Smooth muscle cell (in vitro differentiated cells): ENCODE data around the gene ATL2. TPM values are rescaled to one million over a fixed set of nuclear protein-coding genes. Genes with fewer than 3 reads are reported as not detected.

Experiments
- DNase-seq: peaks from one replicate; lab custom pipeline; 2025; ENCODE audit not compliant: unreplicated experiment; lab: John Stamatoyannopoulos, UW
- H2AFZ ChIP-seq: fragments of 200-600 bp; sonication (generic); 2 replicates; pipeline ENCODE4 v1.6.0; 2016; ENCODE audit warnings: antibody characterized with exemption, low read depth, mild to moderate bottlenecking
- H3F3A ChIP-seq: fragments of 200-600 bp; sonication (generic); 2 replicates; pipeline ENCODE4 v1.6.0; 2017; ENCODE audit warnings: antibody characterized with exemption, low read depth
- H3K27ac ChIP-seq: fragments of 200-600 bp; sonication (generic); 2 replicates; pipeline ENCODE4 v1.5.1; 2016; ENCODE audit warnings: low read depth, mild to moderate bottlenecking
- H3K27me3 ChIP-seq: fragments of 200-600 bp; sonication (generic); 2 replicates; pipeline ENCODE4 v1.6.1; 2016; ENCODE audit warnings: low read depth, mild to moderate bottlenecking
- H3K36me3 ChIP-seq: fragments of 200-600 bp; sonication (generic); 2 replicates; pipeline ENCODE4 v1.5.1; 2016; ENCODE audit warnings: low read depth
- H3K4me1 ChIP-seq: fragments of 200-600 bp; sonication (generic); 2 replicates; pipeline ENCODE4 v1.5.1; 2016; ENCODE audit warnings: low read depth
- H3K4me2 ChIP-seq: fragments of 200-600 bp; sonication (generic); 2 replicates; pipeline ENCODE4 v1.6.0; 2016; ENCODE audit warnings: mild to moderate bottlenecking
- H3K4me3 ChIP-seq: fragments of 200-600 bp; sonication (generic); 2 replicates; pipeline ENCODE4 v1.5.1; 2016; ENCODE audit warnings: mild to moderate bottlenecking
- H3K79me2 ChIP-seq: fragments of 200-600 bp; sonication (generic); 2 replicates; pipeline ENCODE4 v1.6.0; 2016; ENCODE audit warnings: low read depth, mild to moderate bottlenecking
- H3K9ac ChIP-seq: fragments of 200-600 bp; sonication (generic); 2 replicates; pipeline ENCODE4 v1.6.0; 2016; ENCODE audit warnings: low read depth
- H3K9me3 ChIP-seq: fragments of 200-600 bp; sonication (generic); replicated peaks from 2 replicates; pipeline ENCODE4 v1.5.1; 2016; ENCODE audit warnings: low read depth
- H4K20me1 ChIP-seq: fragments of 200-600 bp; sonication (generic); 2 replicates; pipeline ENCODE4 v1.6.0; 2016; ENCODE audit warnings: low read depth
- WGBS: methylation state at CpG from one replicate; pipeline ENCODE4 v1.1.7; 2016; ENCODE audit warnings: low lambda C conversion rate; 5-methylcytosine and 5-hydroxymethylcytosine counted together
- polyA plus RNA-seq: library from polyadenylated mRNA; unstranded; fragments of >200 nt; fragmentation: Nextera tagmentation; extraction: Ambion mirVana; gene quantifications from 2 replicates; pipeline ENCODE4 v1.2.1, GENCODE V29; 2016
- total RNA-seq: library from RNA; depleted of rRNA; stranded (reverse); fragments of >200 nt; gene quantifications from 2 replicates; pipeline ENCODE4 v1.2.3, GENCODE V29; 2014
- TF ChIP-seq, protein P1 (sequence below): fragments of 200-600 bp; sonication (generic); IDR thresholded peaks from 2 replicates; pipeline ENCODE4 v1.5.1; 2017; ENCODE audit warnings: borderline replicate concordance, mild to moderate bottlenecking, antibody characterized with exemption; ENCODE audit not compliant: insufficient read depth, poor library complexity, severe bottlenecking

The ATL2 gene
- total and polyA plus RNA-seq, 2 experiments from 2014 or later: 19.9 to 56.7 TPM

DNA sequence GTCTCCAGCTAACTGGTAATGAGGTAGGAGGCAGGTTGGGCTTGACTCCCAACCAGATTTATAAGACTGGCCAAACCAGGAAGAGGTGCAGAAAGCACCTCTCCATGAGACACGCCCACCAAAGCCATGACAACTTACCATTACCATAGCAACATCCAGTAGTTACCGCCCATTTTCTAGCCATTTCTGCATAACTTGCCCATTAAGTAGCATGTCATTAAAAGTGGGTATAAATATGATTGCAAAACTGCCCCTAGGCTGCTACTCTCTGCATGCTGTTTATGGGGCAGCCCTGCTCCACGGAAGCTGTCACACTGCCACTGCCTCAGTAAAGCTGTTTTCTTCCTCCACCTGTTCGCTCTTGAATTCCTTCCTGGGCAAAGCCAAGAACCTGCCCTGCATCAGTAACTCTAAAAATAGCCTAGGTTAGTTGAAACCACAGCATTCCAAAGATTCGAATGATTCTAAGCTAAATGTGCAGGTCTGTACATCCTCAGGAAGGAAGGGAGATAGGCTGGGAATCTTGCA, 131.9 kb downstream of the ATL2 start:
- H3K36me3 ChIP-seq: no peaks in the 10 kb centered on the region
- H3K9ac ChIP-seq: no peak overlapping the region
- H3K9me3 ChIP-seq: no peaks in the 10 kb centered on the region
- TF ChIP-seq, protein P1, sequence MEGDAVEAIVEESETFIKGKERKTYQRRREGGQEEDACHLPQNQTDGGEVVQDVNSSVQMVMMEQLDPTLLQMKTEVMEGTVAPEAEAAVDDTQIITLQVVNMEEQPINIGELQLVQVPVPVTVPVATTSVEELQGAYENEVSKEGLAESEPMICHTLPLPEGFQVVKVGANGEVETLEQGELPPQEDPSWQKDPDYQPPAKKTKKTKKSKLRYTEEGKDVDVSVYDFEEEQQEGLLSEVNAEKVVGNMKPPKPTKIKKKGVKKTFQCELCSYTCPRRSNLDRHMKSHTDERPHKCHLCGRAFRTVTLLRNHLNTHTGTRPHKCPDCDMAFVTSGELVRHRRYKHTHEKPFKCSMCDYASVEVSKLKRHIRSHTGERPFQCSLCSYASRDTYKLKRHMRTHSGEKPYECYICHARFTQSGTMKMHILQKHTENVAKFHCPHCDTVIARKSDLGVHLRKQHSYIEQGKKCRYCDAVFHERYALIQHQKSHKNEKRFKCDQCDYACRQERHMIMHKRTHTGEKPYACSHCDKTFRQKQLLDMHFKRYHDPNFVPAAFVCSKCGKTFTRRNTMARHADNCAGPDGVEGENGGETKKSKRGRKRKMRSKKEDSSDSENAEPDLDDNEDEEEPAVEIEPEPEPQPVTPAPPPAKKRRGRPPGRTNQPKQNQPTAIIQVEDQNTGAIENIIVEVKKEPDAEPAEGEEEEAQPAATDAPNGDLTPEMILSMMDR: no peak
- WGBS: 72% methylated on average over 5 of the region's 5 CpGs
- H4K20me1 ChIP-seq: no peaks in the 10 kb centered on the region
- H3K4me1 ChIP-seq: no peaks in the 10 kb centered on the region
- no peak overlapping the region for H2AFZ ChIP-seq
- no peak overlapping the region for H3K27ac ChIP-seq
- no peak for DNase-seq
- no peaks in the 10 kb centered on the region for H3K27me3 ChIP-seq
- no peak overlapping the region for H3K4me2 ChIP-seq
- no peaks in the 10 kb centered on the region for H3K79me2 ChIP-seq
- no peak overlapping the region for H3K4me3 ChIP-seq
- H3F3A ChIP-seq: no peaks in the 10 kb centered on the region

DNA sequence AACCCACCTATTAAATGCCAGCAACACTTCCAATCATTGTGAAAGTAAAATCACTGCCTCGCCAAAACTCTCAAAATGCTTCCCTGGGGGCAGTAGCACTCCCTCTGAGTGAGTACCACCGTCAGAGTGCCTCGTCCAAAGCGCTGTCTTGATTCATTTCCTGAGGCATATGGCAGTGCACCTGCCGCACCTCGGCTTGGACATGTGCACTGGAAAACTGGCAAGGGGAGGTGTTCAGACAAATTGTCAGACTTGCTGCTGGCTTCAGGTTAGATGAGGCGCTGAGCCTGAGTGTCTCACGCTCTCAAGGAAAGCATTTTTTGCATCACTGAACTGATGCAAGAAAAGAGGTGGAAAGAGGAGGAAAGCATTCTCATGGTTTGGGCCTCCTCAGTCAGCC, 132.8 kb downstream of the ATL2 start:
- no peak overlapping the region for H3K9ac ChIP-seq
- no peak overlapping the region for H3K27ac ChIP-seq
- no peak overlapping the region for H2AFZ ChIP-seq
- H3K79me2 ChIP-seq: no peaks in the 10 kb centered on the region
- no peaks in the 10 kb centered on the region for H3K9me3 ChIP-seq
- DNase-seq: no peak
- H3K4me3 ChIP-seq: no peak overlapping the region
- no peak overlapping the region for H3K4me2 ChIP-seq
- no peaks in the 10 kb centered on the region for H3K27me3 ChIP-seq
- H3K4me1 ChIP-seq: no peaks in the 10 kb centered on the region
- 93% methylated on average over 8 of the region's 8 CpGs for WGBS
- no peaks in the 10 kb centered on the region for H3K36me3 ChIP-seq
- TF ChIP-seq, protein P1: no peak
- H4K20me1 ChIP-seq: no peaks in the 10 kb centered on the region
- no peaks in the 10 kb centered on the region for H3F3A ChIP-seq

Other genes with a start within 250 kb of the ATL2 start
- gene HNRNPLL, start 225.7 kb upstream of the ATL2 start, total RNA-seq: 37.4 and 57.1 TPM in 2 replicates
- gene HNRNPLL, start 225.7 kb upstream of the ATL2 start, polyA plus RNA-seq: 40.2 and 42.8 TPM in 2 replicates